Activated naive CD8-positive, alpha-beta T cell treated with anti-CD3 and anti-CD28 coated beads, Interleukin-2, amount 10 ng/mL, durations not matched to agents 7 days and 5 days (primary cell): ENCODE results near the gene SMYD1. TPM values are rescaled to one million over a fixed set of nuclear protein-coding genes. Genes with fewer than 3 reads are reported as not detected.

Source experiments
- ATAC-seq: fragments of 150-1000 bp; cut with Tn5 transposase; one replicate; pipeline ENCODE4 v1.10.0; 2021; ENCODE audit warnings: low read depth, moderate library complexity
- POLR2A ChIA-PET: fragments of 350-600 bp; sonication (Branson Sonifier 250); formaldehyde crosslinking; loops from one replicate; lab custom pipeline; 2021; ENCODE audit warnings: antibody characterized with exemption; lab: Charles Lee
- DNase-seq: peaks from one replicate; pipeline ENCODE4 v3.0.0; 2021
- H3K27ac Mint-ChIP-seq: one replicate; pipeline ENCODE4 v1.8.0; 2022; ENCODE audit warnings: mild to moderate bottlenecking, mixed read lengths
- H3K27me3 Mint-ChIP-seq: one replicate; pipeline ENCODE4 v1.8.0; 2022; ENCODE audit warnings: mild to moderate bottlenecking, moderate library complexity, mixed read lengths
- H3K36me3 Mint-ChIP-seq: one replicate; pipeline ENCODE4 v1.8.0; 2021; ENCODE audit warnings: mild to moderate bottlenecking, mixed read lengths
- H3K4me1 Mint-ChIP-seq: one replicate; pipeline ENCODE4 v1.8.0; 2021; ENCODE audit warnings: mixed read lengths
- H3K4me3 Mint-ChIP-seq: one replicate; pipeline ENCODE4 v1.8.0; 2022; ENCODE audit warnings: mild to moderate bottlenecking, moderate library complexity, mixed read lengths
- H3K9me3 Mint-ChIP-seq: one replicate; pipeline ENCODE4 v1.8.0; 2021; ENCODE audit warnings: mixed read lengths
- total RNA-seq, 2 experiments: library from RNA; stranded (reverse); gene quantifications; one replicate each; pipeline ENCODE4 v1.2.3, GENCODE V29; 2021

SMYD1 gene
- total RNA-seq, 2 experiments from 2014 or later, result not detected

- ATAC-seq, result no peak
- DNase-seq, result no peak
- Mint-ChIP-seq H3K27me3 (no peaks in the 10 kb centered on the region), H3K9me3 (no peaks in the 10 kb centered on the region), H3K27ac (no peak overlapping the region), H3K4me3 (no peak overlapping the region), H3K4me1 (peaks cover 18% of the 10 kb centered on the region), H3K36me3 (peaks cover 3% of the 10 kb centered on the region)
- POLR2A ChIA-PET, result interaction anchor here (1.6 kb wide), 1 partner anchor 13 kb away, joined by 4 read pairs; no protein-coding TSS in a partner anchor
Measured at GRCh38 chr2:88061295-88061694, 6.3 kb upstream of the SMYD1 start.

- Mint-ChIP-seq H3K27ac (no peak overlapping the region), H3K27me3 (peaks cover 2% of the 10 kb centered on the region), H3K4me1 (no peaks in the 10 kb centered on the region), H3K4me3 (no peak overlapping the region), H3K36me3 (no peaks in the 10 kb centered on the region), H3K9me3 (no peaks in the 10 kb centered on the region)
- no peak for ATAC-seq
- DNase-seq, result no peak
- POLR2A ChIA-PET, result no interaction called here
Measured at GRCh38 chr2:88066543-88066942, 1.1 kb upstream of the SMYD1 start.

GRCh38 chr2:88067189-88067588 is 436 bp upstream of the SMYD1 start:
- no peaks in the 10 kb centered on the region for H3K4me1 Mint-ChIP-seq
- POLR2A ChIA-PET, result no interaction called here
- no peak overlapping the region for H3K4me3 Mint-ChIP-seq
- DNase-seq (no peak), ATAC-seq (no peak)
- no peak overlapping the region for H3K27ac Mint-ChIP-seq
- no peaks in the 10 kb centered on the region for H3K9me3 Mint-ChIP-seq
- peaks cover 2% of the 10 kb centered on the region for H3K27me3 Mint-ChIP-seq
- H3K36me3 Mint-ChIP-seq, result no peaks in the 10 kb centered on the region

GRCh38 chr2:88068044-88068443 is 419 bp downstream of the SMYD1 start:
- H3K36me3 Mint-ChIP-seq, result no peaks in the 10 kb centered on the region
- no peak for ATAC-seq
- no peak for DNase-seq
- H3K9me3 Mint-ChIP-seq, result no peaks in the 10 kb centered on the region
- H3K4me1 Mint-ChIP-seq, result no peaks in the 10 kb centered on the region
- H3K4me3 Mint-ChIP-seq, result no peak overlapping the region
- H3K27ac Mint-ChIP-seq, result no peak overlapping the region
- POLR2A ChIA-PET, result no interaction called here
- peaks cover 2% of the 10 kb centered on the region for H3K27me3 Mint-ChIP-seq

GRCh38 chr2:88069117-88069516 is 1.5 kb downstream of the SMYD1 start:
- no peak overlapping the region for H3K4me3 Mint-ChIP-seq
- DNase-seq (no peak), ATAC-seq (no peak)
- H3K27ac Mint-ChIP-seq, result no peak overlapping the region
- H3K36me3 Mint-ChIP-seq, result no peaks in the 10 kb centered on the region
- no peaks in the 10 kb centered on the region for H3K4me1 Mint-ChIP-seq
- peaks cover 2% of the 10 kb centered on the region for H3K27me3 Mint-ChIP-seq
- H3K9me3 Mint-ChIP-seq, result no peaks in the 10 kb centered on the region
- POLR2A ChIA-PET, result no interaction called here

- ATAC-seq, result no peak
- POLR2A ChIA-PET, result no interaction called here
Measured at GRCh38 chr2:88070055-88070454, 2.4 kb downstream of the SMYD1 start.

GRCh38 chr2:88071365-88071764 is 3.7 kb downstream of the SMYD1 start:
- Mint-ChIP-seq H3K4me3 (no peak overlapping the region), H3K4me1 (no peaks in the 10 kb centered on the region), H3K27me3 (peaks cover 8% of the 10 kb centered on the region), H3K36me3 (no peaks in the 10 kb centered on the region), H3K9me3 (no peaks in the 10 kb centered on the region), H3K27ac (no peak overlapping the region)
- POLR2A ChIA-PET, result no interaction called here
- no peak for ATAC-seq
- DNase-seq, result no peak

More at GRCh38 chr2:88070055-88070454, 2.4 kb downstream of the SMYD1 start:
- H3K9me3 Mint-ChIP-seq, result no peaks in the 10 kb centered on the region
- no peak for DNase-seq
- no peaks in the 10 kb centered on the region for H3K4me1 Mint-ChIP-seq
- peaks cover 8% of the 10 kb centered on the region for H3K27me3 Mint-ChIP-seq
- H3K27ac Mint-ChIP-seq, result no peak overlapping the region
- H3K36me3 Mint-ChIP-seq, result no peaks in the 10 kb centered on the region
- no peak overlapping the region for H3K4me3 Mint-ChIP-seq

- Mint-ChIP-seq H3K4me3 (no peak overlapping the region), H3K9me3 (no peaks in the 10 kb centered on the region), H3K36me3 (no peaks in the 10 kb centered on the region), H3K27ac (no peak overlapping the region), H3K4me1 (no peaks in the 10 kb centered on the region), H3K27me3 (peaks cover 9% of the 10 kb centered on the region)
- DNase-seq (no peak), ATAC-seq (no peak)
- POLR2A ChIA-PET, result no interaction called here
Measured at GRCh38 chr2:88074150-88074549, 6.5 kb downstream of the SMYD1 start.

- H3K27me3 Mint-ChIP-seq, result peaks cover 8% of the 10 kb centered on the region
- no peaks in the 10 kb centered on the region for H3K36me3 Mint-ChIP-seq
- DNase-seq, result no peak
- POLR2A ChIA-PET, result no interaction called here
- ATAC-seq, result no peak
- H3K27ac Mint-ChIP-seq, result no peak overlapping the region
- no peaks in the 10 kb centered on the region for H3K4me1 Mint-ChIP-seq
- H3K9me3 Mint-ChIP-seq, result no peaks in the 10 kb centered on the region
- no peak overlapping the region for H3K4me3 Mint-ChIP-seq
Measured at GRCh38 chr2:88074854-88075292, 7.2 kb downstream of the SMYD1 start.

- no peaks in the 10 kb centered on the region for H3K9me3 Mint-ChIP-seq
- H3K36me3 Mint-ChIP-seq, result no peaks in the 10 kb centered on the region
- H3K4me3 Mint-ChIP-seq, result no peak overlapping the region
Measured at GRCh38 chr2:88077080-88077479, 9.5 kb downstream of the SMYD1 start.

GRCh38 chr2:88078643-88079172 is 11.1 kb downstream of the SMYD1 start:
- POLR2A ChIA-PET, result no interaction called here
- Mint-ChIP-seq H3K27me3 (peaks cover 8% of the 10 kb centered on the region), H3K36me3 (no peaks in the 10 kb centered on the region), H3K4me1 (no peaks in the 10 kb centered on the region), H3K27ac (no peak overlapping the region), H3K9me3 (no peaks in the 10 kb centered on the region), H3K4me3 (no peak overlapping the region)
- ATAC-seq, result no peak
- no peak for DNase-seq

More at GRCh38 chr2:88077080-88077479, 9.5 kb downstream of the SMYD1 start:
- DNase-seq, result no peak
- ATAC-seq, result no peak
- Mint-ChIP-seq H3K27ac (no peak overlapping the region), H3K27me3 (peaks cover 8% of the 10 kb centered on the region), H3K4me1 (no peaks in the 10 kb centered on the region)
- POLR2A ChIA-PET, result no interaction called here

- no peak for ATAC-seq
- no peaks in the 10 kb centered on the region for H3K36me3 Mint-ChIP-seq
- POLR2A ChIA-PET, result no interaction called here
- no peak overlapping the region for H3K27ac Mint-ChIP-seq
- peaks cover 2% of the 10 kb centered on the region for H3K27me3 Mint-ChIP-seq
- no peak for DNase-seq
- no peaks in the 10 kb centered on the region for H3K4me1 Mint-ChIP-seq
- H3K9me3 Mint-ChIP-seq, result no peaks in the 10 kb centered on the region
- H3K4me3 Mint-ChIP-seq, result no peak overlapping the region
Measured at GRCh38 chr2:88080545-88080944, 12.9 kb downstream of the SMYD1 start.

- ATAC-seq (no peak), DNase-seq (no peak)
- Mint-ChIP-seq H3K9me3 (no peaks in the 10 kb centered on the region), H3K36me3 (no peaks in the 10 kb centered on the region), H3K4me3 (no peak overlapping the region), H3K4me1 (no peaks in the 10 kb centered on the region), H3K27ac (no peak overlapping the region), H3K27me3 (peaks cover 2% of the 10 kb centered on the region)
- POLR2A ChIA-PET, result no interaction called here
Measured at GRCh38 chr2:88081924-88082608, 14.4 kb downstream of the SMYD1 start.

- no peaks in the 10 kb centered on the region for H3K4me1 Mint-ChIP-seq
Measured at GRCh38 chr2:88082781-88083180, 15.2 kb downstream of the SMYD1 start.

More at GRCh38 chr2:88082781-88083180, 15.2 kb downstream of the SMYD1 start:
- POLR2A ChIA-PET, result no interaction called here
- H3K9me3 Mint-ChIP-seq, result no peaks in the 10 kb centered on the region
- H3K36me3 Mint-ChIP-seq, result no peaks in the 10 kb centered on the region
- H3K4me3 Mint-ChIP-seq, result no peak overlapping the region
- H3K27ac Mint-ChIP-seq, result no peak overlapping the region
- DNase-seq (no peak), ATAC-seq (no peak)
- H3K27me3 Mint-ChIP-seq, result peaks cover 2% of the 10 kb centered on the region
